ENCODE results near the gene GP1BA.

The GP1BA gene

GRCh38 chr17:4938688-4939545 is 6.8 kb downstream of the GP1BA start:
- DNase-seq, result no peak

GRCh38 chr17:4939546-4939795 is 7.4 kb downstream of the GP1BA start:
- DNase-seq, result no peak

- DNase-seq, result peak; percentile 91
Observed at GRCh38 chr17:4939796-4940554, 7.9 kb downstream of the GP1BA start, which contains the start of the genes RNF167 and SLC25A11. Gene RNF167, plus strand, starts transcription at chr17:4940268. Its CDS starts 642 bp downstream, at chr17:4940910. Gene SLC25A11, minus strand, starts transcription at chr17:4940046. Its CDS starts 136 bp downstream, at chr17:4939910.

DNA sequence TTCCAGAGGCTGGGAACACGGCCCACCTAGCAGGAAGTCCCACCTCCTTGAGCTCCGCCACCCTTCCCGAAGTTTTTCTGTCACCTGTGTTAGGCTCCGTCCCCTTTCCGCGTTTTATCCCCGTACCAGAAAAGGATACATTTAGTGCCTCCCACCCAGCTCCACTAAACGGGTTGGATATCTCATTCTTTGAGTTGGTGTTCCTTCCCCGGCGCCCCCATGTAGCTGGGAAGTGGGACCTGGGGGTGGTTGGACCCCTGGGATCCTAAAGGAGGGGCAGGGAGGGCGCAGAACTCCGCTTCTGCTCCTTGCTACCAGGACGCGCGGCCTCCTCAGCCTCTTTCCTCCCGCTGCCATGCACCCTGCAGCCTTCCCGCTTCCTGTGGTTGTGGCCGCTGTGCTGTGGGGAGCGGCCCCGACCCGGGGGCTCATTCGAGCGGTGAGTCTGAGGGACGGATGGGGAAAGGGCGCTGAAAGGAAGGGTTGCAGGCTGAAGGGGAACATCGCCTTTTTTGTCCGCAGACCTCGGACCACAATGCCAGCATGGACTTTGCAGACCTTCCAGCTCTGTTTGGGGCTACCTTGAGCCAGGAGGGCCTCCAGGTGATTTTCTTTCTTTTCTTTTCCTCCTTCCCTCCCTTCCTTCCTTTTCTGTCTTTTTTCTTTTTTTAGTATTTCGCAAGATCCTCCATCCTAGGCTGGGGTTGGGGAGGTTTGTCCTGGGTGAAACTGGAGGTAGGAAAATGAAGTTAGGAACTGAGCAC is 8.7 kb downstream of the GP1BA start:
- DNase-seq, result no peak

DNA sequence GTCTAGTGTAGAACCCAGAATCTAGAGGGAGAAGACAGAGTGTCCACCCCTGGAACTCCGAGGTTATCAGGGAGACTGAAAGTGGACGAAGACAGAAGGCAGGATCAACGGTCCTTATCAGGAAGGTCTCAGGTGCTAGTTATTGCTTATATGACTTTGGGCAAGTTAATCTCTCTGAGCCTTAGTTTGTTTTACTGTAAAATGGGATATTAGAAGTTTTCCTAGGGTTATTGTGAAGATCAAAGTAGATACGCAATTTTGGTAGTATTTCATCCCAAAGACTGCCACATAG is 9.2 kb downstream of the GP1BA start:
- DNase-seq, result no peak

- no peak for DNase-seq
Observed at GRCh38 chr17:4942760-4943508, 10.9 kb downstream of the GP1BA start.

- DNase-seq, result no peak
Observed at GRCh38 chr17:4944163-4944553, 12.1 kb downstream of the GP1BA start.

- DNase-seq, result no peak
Observed at GRCh38 chr17:4944554-4945175, 12.6 kb downstream of the GP1BA start.

DNA sequence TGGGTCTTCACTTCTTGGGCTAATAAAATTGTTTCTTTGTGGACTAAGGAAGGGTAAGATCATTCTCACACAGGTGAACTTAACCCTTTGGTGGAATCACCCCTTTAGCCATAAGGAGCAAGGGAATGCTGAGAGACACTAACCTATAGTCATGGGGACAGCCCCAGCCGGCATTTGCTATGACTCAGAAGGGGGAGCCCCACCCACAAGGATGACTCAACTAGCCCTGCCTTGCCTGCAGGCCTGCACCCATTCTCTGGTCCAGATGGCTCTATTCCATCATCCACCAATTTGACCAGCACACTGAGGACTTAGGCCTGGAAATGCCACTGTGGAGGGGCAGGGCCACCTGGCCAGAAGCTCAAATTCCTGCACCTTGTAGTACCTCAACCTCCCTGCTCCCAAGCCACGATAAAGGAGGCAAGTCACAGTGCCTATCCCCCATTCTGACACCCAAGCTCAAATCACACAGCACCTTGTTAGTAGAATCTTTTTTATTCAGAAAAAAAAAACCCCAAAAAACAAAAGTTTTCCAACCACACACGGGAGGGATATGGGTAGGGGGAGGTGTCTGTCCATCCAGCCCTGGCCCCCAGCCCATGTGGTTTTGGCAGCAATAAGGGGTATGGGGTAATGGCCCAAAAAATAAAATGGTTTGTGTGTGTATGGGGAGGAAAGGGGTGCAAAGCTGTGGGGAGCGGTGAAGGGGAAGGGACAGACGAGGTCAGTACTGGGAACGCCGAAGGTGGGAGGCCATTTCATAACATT is 13.3 kb downstream of the GP1BA start:
- no peak for DNase-seq

- no peak for DNase-seq
Observed at GRCh38 chr17:4945944-4946280, 13.8 kb downstream of the GP1BA start.

- DNase-seq, result no peak
Observed at GRCh38 chr17:4946312-4946976, 14.4 kb downstream of the GP1BA start.

DNA sequence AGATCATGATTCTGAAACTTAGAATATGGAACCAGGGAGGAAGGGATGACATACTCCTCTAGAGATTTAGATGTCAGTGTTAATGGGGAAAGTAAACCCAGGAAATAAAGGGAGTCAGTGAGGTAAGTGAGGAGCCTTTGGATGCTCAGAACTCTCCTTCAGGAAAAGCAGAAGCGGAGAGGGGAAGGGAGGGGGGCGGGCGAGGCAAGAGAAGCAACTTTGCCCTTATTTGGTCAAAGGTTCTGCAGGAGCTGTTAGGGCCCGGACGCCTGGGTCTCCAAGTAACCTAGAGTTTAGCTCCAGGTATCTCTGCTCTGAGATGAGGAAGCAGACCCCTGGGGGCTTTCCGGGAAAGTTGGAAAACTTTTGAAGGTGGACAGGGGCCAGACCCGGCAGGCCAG is 14.9 kb downstream of the GP1BA start:
- no peak for DNase-seq

DNA sequence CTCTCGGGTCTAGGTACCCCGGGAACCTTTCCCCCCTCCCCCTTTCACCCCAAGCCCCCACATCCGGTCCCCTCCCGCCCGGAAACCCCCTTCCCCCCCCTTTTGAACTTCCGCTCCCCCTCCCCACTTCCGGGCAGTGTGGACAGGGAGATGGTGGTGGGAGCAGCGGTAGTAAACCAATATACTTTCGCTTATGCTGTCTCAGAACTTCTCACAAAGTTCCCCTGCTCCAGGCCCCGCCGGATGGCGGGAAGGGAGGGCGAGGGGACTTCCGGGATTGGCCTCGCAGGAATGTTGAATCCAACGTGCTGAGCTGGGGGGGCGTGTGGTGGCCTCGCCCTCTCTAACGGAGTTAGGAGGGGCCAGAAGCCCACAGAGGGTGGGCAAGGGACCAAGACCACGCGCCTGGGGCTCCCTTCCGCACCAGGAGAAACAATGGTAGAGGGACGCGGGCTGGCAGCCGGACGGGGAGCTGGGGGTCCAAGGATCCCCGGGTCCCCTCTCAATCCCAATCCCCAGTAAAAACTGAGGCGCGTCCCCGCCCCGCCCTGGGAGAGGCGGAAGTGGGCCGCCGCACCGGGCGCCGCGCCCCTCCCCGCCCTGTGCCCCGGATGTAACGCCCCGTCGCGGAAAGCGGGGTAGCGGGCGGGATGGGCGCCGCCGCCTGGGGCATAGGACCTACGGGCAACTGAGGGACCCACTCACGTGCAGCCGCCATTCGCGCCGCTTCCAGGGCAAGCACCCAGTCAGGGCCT is 15.5 kb downstream of the GP1BA start:
- DNase-seq, result no peak

- DNase-seq, result peak; percentile 62
Observed at GRCh38 chr17:4948166-4948930, 16.3 kb downstream of the GP1BA start, which contains the start of gene PFN1. Gene PFN1, minus strand, starts transcription at chr17:4948530. Its CDS starts 136 bp downstream, at chr17:4948394.

DNA sequence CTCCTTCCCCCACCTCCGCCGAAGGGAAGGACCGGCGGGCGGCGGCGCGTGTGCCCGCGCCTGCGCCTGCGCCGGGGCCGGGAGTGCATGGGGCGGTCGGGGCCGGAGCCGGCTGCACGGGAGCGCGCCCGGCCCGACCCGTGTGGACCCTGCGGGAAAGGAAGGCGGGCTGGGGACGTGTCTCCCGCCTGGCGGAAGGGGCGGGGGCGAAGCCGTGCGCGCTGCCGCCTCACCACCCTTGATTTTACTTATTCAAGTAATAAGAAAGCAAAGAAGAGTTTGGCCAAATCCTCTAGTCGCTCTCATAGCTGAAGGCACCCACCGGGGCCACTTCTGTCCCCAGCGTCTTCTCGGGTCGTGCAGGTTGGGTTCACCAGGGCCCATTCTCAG is 16.8 kb downstream of the GP1BA start:
- peak; percentile 62 for DNase-seq

DNA sequence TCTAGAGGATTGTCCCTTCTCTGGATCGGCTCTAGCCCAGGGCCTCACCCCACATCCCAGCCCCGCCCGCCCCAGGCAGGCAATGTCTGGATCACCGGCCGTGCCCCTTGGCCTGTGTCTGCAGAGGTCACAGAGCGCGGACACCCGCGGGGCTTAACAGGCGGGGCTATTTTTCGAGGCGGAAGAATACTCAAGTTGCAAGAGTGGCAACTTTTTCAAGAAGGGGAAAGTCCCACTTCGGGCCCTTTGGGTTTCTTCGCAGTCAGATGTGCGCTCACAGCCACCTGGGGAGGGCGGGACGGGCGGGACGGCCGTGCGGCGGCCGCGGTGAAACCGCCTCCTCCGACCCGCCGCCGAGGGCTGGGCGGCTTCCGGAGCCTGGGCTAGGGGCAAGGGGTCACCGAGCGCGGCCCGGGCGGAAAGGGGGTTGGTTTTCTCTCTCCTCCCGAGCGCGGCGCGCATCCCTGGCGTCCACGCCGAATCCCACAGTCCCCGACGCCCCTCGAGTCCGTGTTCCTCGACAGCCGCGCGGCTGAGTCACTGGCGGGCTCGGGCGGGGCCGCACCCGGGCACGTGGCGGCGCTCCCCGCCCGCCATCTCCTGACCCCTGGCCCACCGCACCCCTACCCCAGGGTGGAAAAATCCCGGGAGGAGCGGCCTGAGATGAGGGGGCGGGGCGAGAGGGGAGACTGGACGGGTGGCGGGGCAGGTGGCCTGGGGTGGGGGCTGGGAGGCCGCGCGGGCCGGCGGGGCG is 17.4 kb downstream of the GP1BA start:
- no peak for DNase-seq

DNA sequence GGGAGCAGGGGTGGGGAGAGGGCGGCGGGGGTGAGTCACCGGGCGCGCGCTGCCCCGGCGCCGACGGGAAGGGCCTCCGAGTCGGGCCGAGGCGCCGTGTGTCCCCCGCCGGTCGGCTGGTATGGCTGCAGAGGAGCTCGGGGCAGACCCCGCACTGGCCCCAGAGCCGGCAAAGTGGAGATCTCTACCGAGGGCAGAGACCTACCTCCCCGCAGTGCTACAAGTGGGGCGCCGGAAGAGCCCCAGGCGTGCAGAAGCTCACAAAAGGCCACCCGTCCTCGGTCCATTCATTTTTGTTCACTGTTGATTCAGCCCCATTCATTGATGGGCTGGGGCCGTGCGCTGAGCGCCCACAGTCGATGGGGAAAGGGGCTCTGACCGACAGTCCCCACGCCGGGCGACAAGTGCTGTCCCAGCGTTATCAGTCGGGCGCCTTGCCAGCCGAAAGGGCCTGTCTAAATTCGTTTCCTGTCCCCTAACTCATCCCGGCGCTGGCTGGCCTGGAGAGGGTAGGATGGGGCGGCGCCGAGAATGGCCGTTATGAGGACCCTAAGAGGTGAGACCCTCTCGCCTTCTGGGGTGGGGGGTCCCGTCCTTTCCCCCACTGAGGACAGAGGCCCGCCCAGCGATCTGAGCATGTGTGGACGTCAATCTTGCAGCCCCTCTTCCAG is 18.1 kb downstream of the GP1BA start:
- DNase-seq, result peak; percentile 23

DNA sequence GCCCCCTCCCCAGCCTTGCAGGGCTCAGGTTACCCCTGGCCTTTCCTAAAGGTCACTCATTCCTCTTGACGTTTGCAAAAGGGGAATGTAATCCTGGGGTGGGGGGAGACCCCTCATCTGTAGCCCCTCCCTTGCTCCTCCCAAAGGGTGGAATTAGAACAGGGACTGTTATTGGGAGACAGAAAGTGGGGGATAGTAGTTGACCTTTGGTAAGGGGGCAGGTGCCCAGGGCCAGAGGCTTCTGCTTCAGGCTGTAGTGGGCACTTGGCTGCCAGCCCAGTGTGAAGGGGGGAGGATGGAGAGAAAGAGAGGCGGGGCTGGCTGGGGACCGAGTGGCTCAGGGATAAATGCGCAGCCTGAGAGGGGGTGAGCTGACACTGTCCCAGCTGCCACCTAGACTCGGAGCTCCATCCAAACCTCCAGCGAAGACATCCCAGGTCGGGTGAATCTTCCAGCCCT is 18.7 kb downstream of the GP1BA start, which contains the start of gene ENO3:
ENO3 (plus strand) TSS at position 374 of the 459 bp plus-strand sequence. CDS start 711 bp downstream, outside the sequence.
- no peak for DNase-seq
